OCI-LY1 (cell line): Measurements from ENCODE around the gene LANCL2.

Source experiments
- CTCF ChIP-seq: fragments of 200-600 bp; sonication (generic), shearing (Covaris generic); IDR thresholded peaks from 2 replicates; pipeline ENCODE4 v1.5.1; 2017; ENCODE audit warnings: mild to moderate bottlenecking, antibody characterized with exemption, low read length, moderate library complexity, mixed read lengths
- EZH2 ChIP-seq: fragments of 200-600 bp; sonication (generic), shearing (Covaris generic); IDR thresholded peaks from 2 replicates; pipeline ENCODE4 v1.8.0; 2017; ENCODE audit warnings: borderline replicate concordance, mixed run types, mild to moderate bottlenecking, antibody characterized with exemption, low read length, moderate library complexity, mixed read lengths

- TF ChIP-seq CTCF (no peak), EZH2 (no peak)
Measured at GRCh38 chr7:55474944-55475854, 110.1 kb downstream of the LANCL2 start.
